H1 (cell line): Measurements from ENCODE around the gene POLD4. TPM values are rescaled to one million over a fixed set of nuclear protein-coding genes. Genes with fewer than 3 reads are reported as not detected.

Source experiments
- BACH1 ChIP-seq: IDR thresholded peaks from 2 replicates; pipeline ENCODE4 v1.6.1; 2012; ENCODE audit warnings: low read length, improper control_type of control experiment
- CHD1 ChIP-seq: IDR thresholded peaks from 2 replicates; pipeline ENCODE4 v1.6.1; 2012; ENCODE audit warnings: low read depth, low read length, improper control_type of control experiment
- EZH2 ChIP-seq: fragments of 200-600 bp; sonication (generic); IDR thresholded peaks from 2 replicates; pipeline ENCODE4 v1.7.1; 2012; ENCODE audit warnings: low read depth, mild to moderate bottlenecking, moderate library complexity, low read length, inconsistent platforms; ENCODE audit not compliant: severe bottlenecking
- FOSL1 ChIP-seq: IDR thresholded peaks from 2 replicates; pipeline ENCODE4 v1.6.1; 2011; ENCODE audit warnings: mild to moderate bottlenecking, low read depth, low read length, moderate library complexity; ENCODE audit not compliant: insufficient read depth
- JUND ChIP-seq: IDR thresholded peaks from 2 replicates; pipeline ENCODE4 v1.6.1; 2011; ENCODE audit warnings: mild to moderate bottlenecking, improper control_type of control experiment, low read length
- KDM4A ChIP-seq: IDR thresholded peaks from one replicate; pipeline ENCODE4 v1.7.1; 2012; ENCODE audit warnings: low read depth, mild to moderate bottlenecking, moderate library complexity, low read length, inconsistent platforms; ENCODE audit not compliant: severe bottlenecking
- PHF8 ChIP-seq: fragments of 200-600 bp; sonication (generic); conservative IDR thresholded peaks from 2 replicates; pipeline ENCODE4 v1.7.1; 2012; ENCODE audit warnings: low read depth, mild to moderate bottlenecking, inconsistent platforms, low read length, moderate library complexity
- POLR2A ChIP-seq, 2 experiments: IDR thresholded peaks; 1 replicate in 1 of 2; 2 replicates in 1 of 2; pipeline ENCODE4 v1.6.1; 2011; ENCODE audit warnings: low read depth in 2 of 2, low read length in 2 of 2, mild to moderate bottlenecking in 2 of 2; ENCODE audit errors: control extremely low read depth in 1 of 2
- POLR2AphosphoS5 ChIP-seq: IDR thresholded peaks from 2 replicates; pipeline ENCODE4 v1.6.1; 2011; ENCODE audit warnings: low read depth, low read length
- RBBP5 ChIP-seq: IDR thresholded peaks from 2 replicates; pipeline ENCODE4 v1.7.1; 2012; ENCODE audit warnings: low read depth, mild to moderate bottlenecking, inconsistent platforms, low read length, moderate library complexity, borderline replicate concordance
- RFX5 ChIP-seq: IDR thresholded peaks from 2 replicates; pipeline ENCODE4 v1.6.1; 2011; ENCODE audit warnings: low read depth, low read length, improper control_type of control experiment, borderline replicate concordance
- RXRA ChIP-seq: IDR thresholded peaks from 2 replicates; pipeline ENCODE4 v1.6.1; 2011; ENCODE audit warnings: low read depth, mild to moderate bottlenecking, low read length, moderate library complexity; ENCODE audit not compliant: insufficient read depth
- SIX5 ChIP-seq: IDR thresholded peaks from 2 replicates; pipeline ENCODE4 v1.6.1; 2011; ENCODE audit warnings: mild to moderate bottlenecking, low read depth, low read length
- SP1 ChIP-seq: IDR thresholded peaks from 2 replicates; pipeline ENCODE4 v1.6.1; 2011; ENCODE audit warnings: low read depth, low read length
- SP2 ChIP-seq: IDR thresholded peaks from 2 replicates; pipeline ENCODE4 v1.6.1; 2012; ENCODE audit warnings: mild to moderate bottlenecking, low read length, inconsistent platforms
- SUZ12 ChIP-seq: fragments of 200-600 bp; sonication (generic); IDR thresholded peaks from 2 replicates; pipeline ENCODE4 v1.6.1; 2012; ENCODE audit warnings: mild to moderate bottlenecking, inconsistent platforms, low read length, moderate library complexity, mixed read lengths
- TAF1 ChIP-seq: IDR thresholded peaks from 2 replicates; pipeline ENCODE4 v1.6.1; 2011; ENCODE audit warnings: mild to moderate bottlenecking, low read depth, low read length
- TAF7 ChIP-seq: optimal IDR thresholded peaks from 2 replicates; pipeline ENCODE3; 2011; ENCODE audit warnings: low read depth, mild to moderate bottlenecking, inconsistent platforms, low read length, moderate library complexity, borderline replicate concordance
- polyA plus RNA-seq, 7 experiments: library from polyadenylated mRNA; depleted of rRNA in 3 of 7; stranded (reverse) in 5 of 7; unstranded in 2 of 7; fragments of >200 nt in 5 of 7; fragments of 200-250 nt in 2 of 7; gene quantifications; 1 replicate in 5 of 7; 2 replicates in 1 of 7; 4 replicates in 1 of 7; pipeline versions ENCODE4 v1.2.1 to v1.2.3, GENCODE V29; 2011 to 2013; ENCODE audit warnings: missing spikeins in 2 of 7, mixed read lengths in 2 of 7
- total RNA-seq: library from RNA; stranded (reverse); fragmentation: NEBNext Ultra II Directional; extraction: Animal tissue kit (Norgen Biotek cat#: 25700); gene quantifications from 2 replicates; pipeline ENCODE4 v1.2.1, GENCODE V29; 2021
- TF ChIP-seq, protein P1 (sequence below): IDR thresholded peaks from 2 replicates; pipeline ENCODE4 v1.6.1; 2011; ENCODE audit warnings: low read length, improper control_type of control experiment
- TF ChIP-seq, protein P2 (sequence below): IDR thresholded peaks from 2 replicates; pipeline ENCODE4 v1.6.1; 2012; ENCODE audit warnings: low read length, inconsistent platforms
- TF ChIP-seq, protein P3 (sequence below): IDR thresholded peaks from 2 replicates; pipeline ENCODE4 v1.6.1; 2012; ENCODE audit warnings: inconsistent platforms

POLD4 gene
- total and polyA plus RNA-seq, 2 of the 8 experiments (the other 6 are each of a cell fraction or from before 2014, with no cell fraction given): 21.2 to 46.7 TPM

DNA sequence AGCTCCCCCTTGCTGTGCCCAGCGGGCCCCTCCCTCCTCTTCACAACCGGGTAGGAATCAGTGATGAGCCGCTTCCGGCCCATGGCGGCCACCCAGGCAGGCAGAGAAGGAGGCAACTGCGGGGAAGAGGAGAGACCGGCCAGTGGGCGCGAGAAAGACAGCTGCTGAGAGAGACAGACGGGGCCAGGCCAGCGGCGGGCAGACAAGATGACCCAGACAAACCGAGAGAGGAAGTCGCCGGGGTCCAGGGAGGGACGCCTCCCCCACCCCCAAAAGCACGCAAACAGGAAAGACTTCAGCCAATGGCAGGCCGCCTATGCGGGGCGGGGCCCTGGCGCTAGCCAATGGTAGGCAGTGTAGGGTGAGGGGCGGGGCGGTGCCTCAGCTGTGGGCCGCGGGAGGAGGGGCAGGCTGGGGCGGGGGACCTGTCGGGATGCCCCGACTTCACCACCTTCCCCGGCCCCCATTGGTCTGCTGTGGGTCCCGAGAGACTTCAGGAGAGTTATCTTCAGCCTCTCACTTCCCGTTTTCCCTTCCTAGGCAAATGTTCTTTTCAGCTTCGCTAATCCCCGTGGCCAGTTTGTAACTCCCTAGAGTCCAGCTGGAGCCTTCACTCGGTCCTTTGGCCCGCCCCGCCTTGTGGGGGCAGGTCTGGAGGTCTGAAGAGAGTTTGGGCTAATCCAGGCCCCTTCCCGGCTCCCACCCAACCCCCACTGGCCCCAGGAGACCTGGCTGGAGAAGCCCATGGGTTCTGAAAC is at the start of gene POLD4 (continued):
- TF ChIP-seq RFX5 (no peak), BACH1 (no peak), RXRA (no peak), POLR2A (IDR thresholded peaks at IDR 0.05; ENCODE audit: control extremely low read depth in 1 of 2, low read depth in 2 of 2, low read length in 2 of 2) (peak in 1 of 2 experiments; percentile 64; a peak in 2 of 3 replicates), EZH2 (no peak), JUND (no peak), SIX5 (no peak), SUZ12 (no peak), SP2 (no peak), TAF7 (no peak), CHD1 (no peak), SP1 (peak; percentile 88), PHF8 (no peak; the same call in 1 of the 2 replicates), RBBP5 (no peak), TAF1 (peak; percentile 66; the same call in 1 of the 2 replicates), KDM4A (peak; percentile 64), FOSL1 (no peak), POLR2AphosphoS5 (no peak)
- TF ChIP-seq, protein P1, sequence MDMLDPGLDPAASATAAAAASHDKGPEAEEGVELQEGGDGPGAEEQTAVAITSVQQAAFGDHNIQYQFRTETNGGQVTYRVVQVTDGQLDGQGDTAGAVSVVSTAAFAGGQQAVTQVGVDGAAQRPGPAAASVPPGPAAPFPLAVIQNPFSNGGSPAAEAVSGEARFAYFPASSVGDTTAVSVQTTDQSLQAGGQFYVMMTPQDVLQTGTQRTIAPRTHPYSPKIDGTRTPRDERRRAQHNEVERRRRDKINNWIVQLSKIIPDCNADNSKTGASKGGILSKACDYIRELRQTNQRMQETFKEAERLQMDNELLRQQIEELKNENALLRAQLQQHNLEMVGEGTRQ: no peak
- TF ChIP-seq, protein P2, sequence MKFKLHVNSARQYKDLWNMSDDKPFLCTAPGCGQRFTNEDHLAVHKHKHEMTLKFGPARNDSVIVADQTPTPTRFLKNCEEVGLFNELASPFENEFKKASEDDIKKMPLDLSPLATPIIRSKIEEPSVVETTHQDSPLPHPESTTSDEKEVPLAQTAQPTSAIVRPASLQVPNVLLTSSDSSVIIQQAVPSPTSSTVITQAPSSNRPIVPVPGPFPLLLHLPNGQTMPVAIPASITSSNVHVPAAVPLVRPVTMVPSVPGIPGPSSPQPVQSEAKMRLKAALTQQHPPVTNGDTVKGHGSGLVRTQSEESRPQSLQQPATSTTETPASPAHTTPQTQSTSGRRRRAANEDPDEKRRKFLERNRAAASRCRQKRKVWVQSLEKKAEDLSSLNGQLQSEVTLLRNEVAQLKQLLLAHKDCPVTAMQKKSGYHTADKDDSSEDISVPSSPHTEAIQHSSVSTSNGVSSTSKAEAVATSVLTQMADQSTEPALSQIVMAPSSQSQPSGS: no peak
- TF ChIP-seq, protein P3, sequence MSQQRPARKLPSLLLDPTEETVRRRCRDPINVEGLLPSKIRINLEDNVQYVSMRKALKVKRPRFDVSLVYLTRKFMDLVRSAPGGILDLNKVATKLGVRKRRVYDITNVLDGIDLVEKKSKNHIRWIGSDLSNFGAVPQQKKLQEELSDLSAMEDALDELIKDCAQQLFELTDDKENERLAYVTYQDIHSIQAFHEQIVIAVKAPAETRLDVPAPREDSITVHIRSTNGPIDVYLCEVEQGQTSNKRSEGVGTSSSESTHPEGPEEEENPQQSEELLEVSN: no peak
